ENCODE data around the gene GFPT2.

Gene GFPT2

GRCh38 chr5:180378438-180379344 lies 25.6 kb upstream of the GFPT2 start:
- no peak for DNase-seq (ENCODE audit: low read depth)

GRCh38 chr5:180377556-180378197 lies 24.5 kb upstream of the GFPT2 start:
- DNase-seq (ENCODE audit: low read depth), result no peak

- DNase-seq (ENCODE audit: low read depth), result no peak
These were observed 23.4 kb upstream of the GFPT2 start for GRCh38 chr5:180376511-180376910.

GRCh38 chr5:180375955-180376354 lies 22.8 kb upstream of the GFPT2 start:
- DNase-seq (ENCODE audit: low read depth), result no peak

DNA sequence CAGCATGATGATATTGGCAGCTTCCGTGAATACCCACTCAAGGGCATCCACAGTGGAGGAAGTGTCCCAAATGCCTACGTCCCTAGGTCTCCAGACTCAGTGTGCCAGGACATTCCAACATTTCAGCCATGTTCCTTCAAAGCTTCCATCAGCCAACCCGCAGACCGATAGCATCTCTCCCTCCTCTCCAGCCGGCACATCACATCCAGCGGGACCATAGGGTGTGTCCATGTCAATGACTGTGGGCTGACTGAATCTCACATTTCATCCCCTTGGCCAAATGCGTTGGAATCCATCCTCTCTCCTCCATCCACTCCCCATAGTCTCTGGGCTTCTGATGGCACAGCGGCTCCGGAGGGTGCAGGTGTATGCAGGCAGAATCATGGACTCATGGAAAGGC lies 22.2 kb upstream of the GFPT2 start:
- no peak for DNase-seq (ENCODE audit: low read depth)

DNA sequence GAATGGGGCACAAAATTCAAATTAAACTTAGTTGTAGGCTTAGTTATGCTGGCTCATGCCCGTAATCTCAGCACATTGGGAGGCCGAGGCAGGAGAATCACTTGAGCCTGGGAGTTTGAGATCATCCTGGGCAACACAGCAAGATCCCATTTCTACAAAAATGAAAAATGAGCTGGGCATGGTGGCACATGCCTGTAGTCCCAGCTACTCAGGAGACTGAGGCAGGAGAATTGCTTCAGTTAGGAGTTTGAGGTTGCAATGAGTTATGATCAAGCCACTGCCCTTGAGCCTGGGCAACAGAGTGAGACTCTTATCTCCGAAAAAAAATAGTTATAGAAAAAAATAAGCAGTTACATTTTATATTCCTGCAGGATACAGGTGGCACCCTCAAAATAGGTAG lies 20.7 kb upstream of the GFPT2 start:
- DNase-seq (ENCODE audit: low read depth), result no peak

DNA sequence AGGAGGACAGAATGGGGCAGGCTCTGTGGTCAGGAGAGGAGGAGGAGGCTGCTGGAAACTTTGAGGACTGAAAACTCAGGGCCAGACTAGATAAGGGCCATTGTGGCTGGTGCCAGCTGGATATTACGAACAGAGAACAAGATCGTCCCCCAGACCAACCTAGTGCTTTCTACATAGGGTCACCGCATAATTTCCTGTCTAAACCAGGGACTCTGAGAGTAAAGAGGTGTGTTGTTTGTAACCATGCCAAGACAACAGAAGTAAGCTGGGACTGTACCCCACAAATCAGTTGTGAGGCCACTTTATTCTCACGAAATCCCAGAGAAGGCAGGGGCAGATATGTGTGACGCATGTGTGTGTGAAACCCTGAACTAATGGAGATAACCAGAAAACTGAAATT lies 20.3 kb upstream of the GFPT2 start:
- no peak for DNase-seq (ENCODE audit: low read depth)

GRCh38 chr5:180371949-180372348 lies 18.8 kb upstream of the GFPT2 start:
- no peak for DNase-seq (ENCODE audit: low read depth)

- DNase-seq (ENCODE audit: low read depth), result peak; percentile 28
These were observed 17.9 kb upstream of the GFPT2 start for GRCh38 chr5:180370861-180371641.

DNA sequence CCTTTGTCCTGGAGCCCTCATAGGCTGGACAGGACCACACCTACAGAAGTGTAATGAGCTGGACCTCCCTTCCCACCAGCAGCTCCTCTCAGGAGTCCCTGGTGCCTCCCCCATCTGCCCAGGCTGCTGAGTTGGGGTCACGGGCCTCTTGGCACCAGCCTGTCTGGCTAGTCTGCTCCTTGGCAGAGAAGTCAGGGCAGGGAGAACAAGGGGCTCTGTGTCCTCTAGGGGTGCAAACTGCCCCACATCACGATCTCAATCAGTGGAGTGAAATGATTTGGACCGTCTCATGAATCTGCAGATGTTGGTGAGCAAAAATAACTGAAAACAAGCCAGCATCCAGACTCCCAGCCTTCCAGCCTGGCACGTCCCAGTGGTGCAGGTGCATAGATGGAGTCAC lies 14.9 kb upstream of the GFPT2 start:
- no peak for DNase-seq (ENCODE audit: low read depth)

- no peak for DNase-seq (ENCODE audit: low read depth)
These were observed 14.2 kb upstream of the GFPT2 start for GRCh38 chr5:180367300-180367699.

GRCh38 chr5:180366326-180366725 lies 13.2 kb upstream of the GFPT2 start:
- DNase-seq (ENCODE audit: low read depth), result peak; percentile 29

DNA sequence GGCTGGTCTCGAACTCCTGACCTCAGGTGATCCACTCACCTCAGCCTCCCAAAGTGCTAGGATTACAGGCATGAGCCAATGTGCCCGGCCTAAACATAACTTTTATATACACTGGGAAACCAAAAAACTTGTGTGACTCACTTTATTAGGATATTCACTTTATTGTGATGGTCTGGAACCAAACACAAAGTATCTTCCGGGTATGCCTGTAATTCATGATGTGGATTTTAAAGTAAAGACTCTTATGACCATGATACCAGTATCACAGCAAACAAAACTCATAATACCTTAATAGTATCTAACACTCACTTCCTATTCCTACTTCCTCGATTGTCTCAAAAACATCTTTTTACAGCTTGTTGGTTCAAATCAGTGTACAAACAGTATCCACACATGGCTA lies 12.7 kb upstream of the GFPT2 start:
- DNase-seq (ENCODE audit: low read depth), result no peak

GRCh38 chr5:180364306-180364856 lies 11.2 kb upstream of the GFPT2 start:
- no peak for DNase-seq (ENCODE audit: low read depth)

GRCh38 chr5:180360078-180360957 lies 7.2 kb upstream of the GFPT2 start:
- DNase-seq (ENCODE audit: low read depth), result no peak

DNA sequence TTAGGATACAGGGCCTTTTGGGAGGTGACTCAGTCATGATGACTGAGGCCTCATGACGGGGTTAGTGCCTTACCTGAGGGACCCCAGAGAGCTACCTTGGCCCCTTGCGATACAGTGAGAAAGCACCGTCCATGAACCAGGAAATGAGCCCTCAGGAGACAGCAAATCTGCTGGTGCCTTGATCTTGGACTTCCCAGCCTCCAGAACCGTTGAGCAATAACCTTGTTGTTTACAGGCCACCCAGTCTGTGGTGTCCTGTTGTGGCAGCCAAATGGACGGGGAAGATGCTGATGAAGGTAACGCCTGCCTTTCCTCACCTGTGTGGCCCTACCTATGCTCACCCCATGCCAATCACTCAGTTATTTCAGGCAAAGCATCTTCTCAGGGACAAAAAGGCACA lies 5.6 kb upstream of the GFPT2 start:
- no peak for DNase-seq (ENCODE audit: low read depth)

- DNase-seq (ENCODE audit: low read depth), result no peak
These were observed 5.0 kb upstream of the GFPT2 start for GRCh38 chr5:180358179-180358578.

GRCh38 chr5:180354966-180355365 lies 1.8 kb upstream of the GFPT2 start:
- no peak for DNase-seq (ENCODE audit: low read depth)

DNA sequence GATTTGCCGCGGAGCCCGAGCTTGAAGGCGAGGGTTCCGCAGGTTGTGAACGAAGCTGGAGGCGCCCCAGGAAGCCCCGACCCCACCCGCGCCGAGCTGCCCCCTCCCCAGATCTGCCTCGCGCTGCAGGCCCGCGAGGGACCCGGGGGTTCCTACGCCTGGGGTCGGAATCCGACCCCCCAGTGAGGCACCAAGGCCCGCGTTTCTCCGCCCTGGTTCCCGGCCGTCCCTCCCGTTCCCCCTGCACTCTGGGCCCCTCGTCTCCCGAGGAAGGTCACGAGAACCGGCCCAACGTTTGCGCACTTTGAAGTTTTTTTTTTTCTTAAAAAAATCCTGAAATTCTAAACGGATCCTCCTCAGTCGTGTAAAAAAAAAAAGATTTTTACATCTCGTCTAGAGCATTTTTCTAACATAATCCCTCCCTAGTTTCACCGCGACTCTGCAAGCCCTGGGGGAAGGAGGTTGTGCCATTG lies 880 bp upstream of the GFPT2 start:
- no peak for DNase-seq (ENCODE audit: low read depth)

DNA sequence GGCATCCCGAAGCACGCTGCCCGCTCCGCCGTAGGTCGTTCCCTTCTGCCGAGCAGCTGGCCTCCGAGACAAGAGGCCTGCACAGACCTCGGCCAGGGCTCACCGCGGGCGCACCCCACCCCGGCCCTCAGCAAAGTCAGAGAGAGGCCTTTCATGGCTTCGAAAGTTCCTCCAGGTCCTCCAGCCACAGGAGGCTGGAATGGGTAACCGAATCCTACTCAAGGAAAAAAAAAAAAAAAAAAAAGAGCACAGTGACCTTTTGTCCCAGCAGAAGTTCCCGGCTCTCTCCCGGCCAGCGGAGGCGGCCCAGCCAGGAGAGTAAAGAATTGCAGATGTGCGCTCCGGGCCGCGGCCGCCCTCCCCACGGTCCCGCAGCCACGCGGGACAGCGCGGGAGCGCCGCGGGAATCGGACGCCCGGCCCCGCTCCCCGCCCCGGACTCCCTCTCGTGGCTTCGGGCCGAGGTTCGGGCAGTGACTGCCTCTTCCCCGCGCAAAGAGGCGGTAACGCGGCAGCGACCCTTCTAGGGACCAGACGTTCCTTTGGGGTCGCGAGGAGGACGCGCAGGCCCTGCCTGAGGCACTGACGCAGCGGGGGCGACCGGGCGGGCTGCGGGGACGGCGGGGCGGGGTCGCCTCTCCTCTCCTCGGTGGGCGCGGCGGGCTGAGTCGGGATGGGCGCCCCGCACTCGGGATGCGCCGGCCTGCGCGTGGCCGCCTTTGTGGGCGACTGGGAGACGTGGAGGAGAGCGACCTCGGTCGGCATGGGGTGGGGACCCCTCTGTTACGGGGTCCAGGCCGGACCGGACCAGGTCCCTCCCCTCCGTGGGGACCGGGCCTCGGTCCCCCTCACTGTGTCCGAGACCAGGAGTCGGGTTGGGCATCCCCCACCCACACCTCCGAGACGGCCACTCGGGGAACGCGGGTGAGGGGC lies 754 bp downstream of the GFPT2 start:
- DNase-seq (ENCODE audit: low read depth), result no peak

All from stromal cell of bone marrow (primary cell).